ENCODE results near the gene CDK5R2. TPM values are rescaled to one million over a fixed set of nuclear protein-coding genes. Genes with fewer than 3 reads are reported as not detected.
A peak's percentile ranks its signal among the peaks of the same experiment; 100 is the strongest.

The CDK5R2 gene
- total and polyA plus RNA-seq, 2 of the 13 experiments (the other 11 are each of a cell fraction or from before 2014, with no cell fraction given) = not detected

- TF ChIP-seq, protein P1, sequence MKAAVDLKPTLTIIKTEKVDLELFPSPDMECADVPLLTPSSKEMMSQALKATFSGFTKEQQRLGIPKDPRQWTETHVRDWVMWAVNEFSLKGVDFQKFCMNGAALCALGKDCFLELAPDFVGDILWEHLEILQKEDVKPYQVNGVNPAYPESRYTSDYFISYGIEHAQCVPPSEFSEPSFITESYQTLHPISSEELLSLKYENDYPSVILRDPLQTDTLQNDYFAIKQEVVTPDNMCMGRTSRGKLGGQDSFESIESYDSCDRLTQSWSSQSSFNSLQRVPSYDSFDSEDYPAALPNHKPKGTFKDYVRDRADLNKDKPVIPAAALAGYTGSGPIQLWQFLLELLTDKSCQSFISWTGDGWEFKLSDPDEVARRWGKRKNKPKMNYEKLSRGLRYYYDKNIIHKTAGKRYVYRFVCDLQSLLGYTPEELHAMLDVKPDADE (CRISPR knock-in tag; IDR thresholded peaks at IDR 0.05) = no peak
- TF ChIP-seq ZNF44 (CRISPR knock-in tag; IDR thresholded peaks at IDR 0.05) (no peak), KDM5B (CRISPR knock-in tag; IDR thresholded peaks at IDR 0.05; ENCODE audit: borderline replicate concordance) (no peak), ZNF850 (CRISPR knock-in tag; conservative IDR thresholded peaks at IDR 0.05) (no peak), GATAD1 (CRISPR knock-in tag; IDR thresholded peaks at IDR 0.05) (no peak), SSRP1 (CRISPR knock-in tag; IDR thresholded peaks at IDR 0.05) (no peak), ZNF652 (CRISPR knock-in tag; IDR thresholded peaks at IDR 0.05; ENCODE audit: borderline replicate concordance, low read depth) (no peak), CAMTA2 (CRISPR knock-in tag; IDR thresholded peaks at IDR 0.05; ENCODE audit: borderline replicate concordance) (0 out of 2 replicates have a peak, but pooled peaks have one; percentile 24)
- TF ChIP-seq, protein P2, sequence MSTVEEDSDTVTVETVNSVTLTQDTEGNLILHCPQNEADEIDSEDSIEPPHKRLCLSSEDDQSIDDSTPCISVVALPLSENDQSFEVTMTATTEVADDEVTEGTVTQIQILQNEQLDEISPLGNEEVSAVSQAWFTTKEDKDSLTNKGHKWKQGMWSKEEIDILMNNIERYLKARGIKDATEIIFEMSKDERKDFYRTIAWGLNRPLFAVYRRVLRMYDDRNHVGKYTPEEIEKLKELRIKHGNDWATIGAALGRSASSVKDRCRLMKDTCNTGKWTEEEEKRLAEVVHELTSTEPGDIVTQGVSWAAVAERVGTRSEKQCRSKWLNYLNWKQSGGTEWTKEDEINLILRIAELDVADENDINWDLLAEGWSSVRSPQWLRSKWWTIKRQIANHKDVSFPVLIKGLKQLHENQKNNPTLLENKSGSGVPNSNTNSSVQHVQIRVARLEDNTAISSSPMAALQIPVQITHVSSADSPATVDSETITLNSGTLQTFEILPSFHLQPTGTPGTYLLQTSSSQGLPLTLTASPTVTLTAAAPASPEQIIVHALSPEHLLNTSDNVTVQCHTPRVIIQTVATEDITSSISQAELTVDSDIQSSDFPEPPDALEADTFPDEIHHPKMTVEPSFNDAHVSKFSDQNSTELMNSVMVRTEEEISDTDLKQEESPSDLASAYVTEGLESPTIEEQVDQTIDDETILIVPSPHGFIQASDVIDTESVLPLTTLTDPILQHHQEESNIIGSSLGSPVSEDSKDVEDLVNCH (CRISPR knock-in tag; IDR thresholded peaks at IDR 0.05) = no peak
- TF ChIP-seq, protein P3, sequence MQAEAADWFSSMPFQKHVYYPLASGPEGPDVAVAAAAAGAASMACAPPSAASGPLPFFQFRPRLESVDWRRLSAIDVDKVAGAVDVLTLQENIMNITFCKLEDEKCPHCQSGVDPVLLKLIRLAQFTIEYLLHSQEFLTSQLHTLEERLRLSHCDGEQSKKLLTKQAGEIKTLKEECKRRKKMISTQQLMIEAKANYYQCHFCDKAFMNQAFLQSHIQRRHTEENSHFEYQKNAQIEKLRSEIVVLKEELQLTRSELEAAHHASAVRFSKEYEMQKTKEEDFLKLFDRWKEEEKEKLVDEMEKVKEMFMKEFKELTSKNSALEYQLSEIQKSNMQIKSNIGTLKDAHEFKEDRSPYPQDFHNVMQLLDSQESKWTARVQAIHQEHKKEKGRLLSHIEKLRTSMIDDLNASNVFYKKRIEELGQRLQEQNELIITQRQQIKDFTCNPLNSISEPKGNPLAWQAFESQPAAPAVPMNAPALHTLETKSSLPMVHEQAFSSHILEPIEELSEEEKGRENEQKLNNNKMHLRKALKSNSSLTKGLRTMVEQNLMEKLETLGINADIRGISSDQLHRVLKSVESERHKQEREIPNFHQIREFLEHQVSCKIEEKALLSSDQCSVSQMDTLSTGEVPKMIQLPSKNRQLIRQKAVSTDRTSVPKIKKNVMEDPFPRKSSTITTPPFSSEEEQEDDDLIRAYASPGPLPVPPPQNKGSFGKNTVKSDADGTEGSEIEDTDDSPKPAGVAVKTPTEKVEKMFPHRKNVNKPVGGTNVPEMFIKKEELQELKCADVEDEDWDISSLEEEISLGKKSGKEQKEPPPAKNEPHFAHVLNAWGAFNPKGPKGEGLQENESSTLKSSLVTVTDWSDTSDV (CRISPR knock-in tag; IDR thresholded peaks at IDR 0.05) = no peak
Measured at GRCh38 chr2:218960309-218961165, 1.1 kb downstream of the CDK5R2 start (continued).
